ENCODE measurements around the gene TMPO.
"Not testable (repeated sequence)": the region's sequence is repeated elsewhere in the genome, so short reads cannot be mapped to it uniquely, and the experiment has no call there.

TMPO gene

DNA sequence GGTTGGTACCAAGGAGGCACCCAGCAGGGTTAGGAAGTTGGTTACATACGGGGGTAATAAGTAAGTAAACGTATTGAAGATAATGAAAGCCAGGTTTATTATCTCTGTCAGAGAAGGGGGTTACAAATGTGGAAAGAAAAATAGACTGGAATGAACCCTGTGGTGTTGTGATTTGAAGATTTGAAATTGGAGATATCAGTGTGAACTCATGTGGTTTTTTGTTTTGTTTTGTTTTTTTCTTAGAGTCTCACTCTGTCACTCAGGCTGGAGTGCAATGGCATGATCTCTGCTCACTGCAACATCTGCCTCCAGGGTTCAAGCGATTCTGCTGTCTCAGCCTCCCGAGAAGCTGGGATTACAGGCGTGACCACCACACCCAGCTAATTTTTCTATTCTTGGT, 64.0 kb downstream of the TMPO start:
- no peak for DNase-seq

DNA sequence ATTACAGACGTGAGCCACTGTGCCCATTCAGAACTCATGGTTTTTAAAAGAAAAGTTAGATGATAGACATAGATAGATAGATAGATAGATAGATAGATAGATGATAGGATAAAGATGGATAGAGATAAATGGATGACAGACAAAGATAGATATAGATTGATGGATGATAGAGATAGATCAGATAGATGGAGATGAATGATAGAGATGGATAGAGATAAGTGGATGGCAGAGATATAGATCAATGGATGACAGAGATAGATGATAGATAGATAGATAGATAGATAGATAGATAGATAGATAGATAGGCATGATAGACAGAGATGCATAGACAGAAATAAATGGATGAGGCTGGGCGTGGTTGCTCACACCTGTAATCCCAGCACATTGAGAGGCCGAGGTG, 64.4 kb downstream of the TMPO start:
- DNase-seq: no peak

DNA sequence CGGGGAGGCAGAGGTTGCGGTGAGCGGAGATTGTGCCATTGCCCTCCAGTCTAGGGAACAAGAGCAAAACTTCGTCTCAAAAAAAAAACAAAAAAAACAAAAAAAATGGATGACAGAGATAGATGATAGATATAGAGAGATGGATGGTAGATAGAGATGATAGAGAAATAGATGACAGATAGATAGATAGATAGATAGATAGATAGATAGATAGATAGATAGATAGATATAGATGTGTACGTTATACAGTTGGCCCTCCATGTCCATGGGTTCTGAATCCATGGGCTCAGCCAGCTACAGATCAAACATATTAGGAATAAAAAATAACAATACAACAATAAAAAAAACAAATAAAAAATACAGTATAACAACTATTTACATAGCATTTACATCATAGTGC, 65.3 kb downstream of the TMPO start:
- no peak for DNase-seq

DNA sequence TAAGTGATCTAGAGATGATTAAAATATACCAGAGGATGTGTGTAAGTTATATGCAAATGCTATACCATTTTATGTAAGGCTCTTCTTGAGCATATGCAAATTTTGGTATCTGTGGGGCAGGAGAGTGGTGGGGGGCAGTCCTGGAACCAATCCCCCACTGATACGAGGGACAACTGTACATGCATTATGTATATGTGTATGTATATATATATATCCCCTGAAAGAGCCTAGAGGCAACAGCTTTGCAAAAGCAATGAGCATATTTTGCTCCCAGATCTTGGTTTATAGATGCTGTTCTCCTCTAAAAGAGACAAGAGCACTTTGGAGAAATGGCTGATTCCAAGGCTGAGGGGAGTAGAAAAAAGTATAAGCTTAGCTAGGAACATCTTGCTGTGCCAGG, 65.7 kb downstream of the TMPO start:
- DNase-seq: no peak

DNA sequence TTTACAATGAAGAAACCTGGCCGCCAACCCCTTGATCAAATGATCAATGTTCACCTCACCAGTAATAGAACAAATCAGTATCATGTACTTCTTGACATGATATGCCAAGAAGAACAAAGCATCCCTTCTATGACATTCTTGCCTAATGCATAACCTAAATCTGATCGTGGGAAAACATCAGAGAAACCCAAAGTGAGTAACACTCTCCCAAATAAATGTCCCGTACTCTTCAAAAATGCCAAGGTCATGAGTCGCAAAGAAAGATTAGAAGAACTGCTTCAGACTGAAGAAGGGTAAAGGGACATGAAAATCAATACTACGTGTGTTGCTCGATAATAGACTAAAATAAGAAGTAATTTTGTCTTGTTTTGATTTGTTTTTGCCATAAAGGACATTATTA, 66.7 kb downstream of the TMPO start:
- no peak for DNase-seq

DNA sequence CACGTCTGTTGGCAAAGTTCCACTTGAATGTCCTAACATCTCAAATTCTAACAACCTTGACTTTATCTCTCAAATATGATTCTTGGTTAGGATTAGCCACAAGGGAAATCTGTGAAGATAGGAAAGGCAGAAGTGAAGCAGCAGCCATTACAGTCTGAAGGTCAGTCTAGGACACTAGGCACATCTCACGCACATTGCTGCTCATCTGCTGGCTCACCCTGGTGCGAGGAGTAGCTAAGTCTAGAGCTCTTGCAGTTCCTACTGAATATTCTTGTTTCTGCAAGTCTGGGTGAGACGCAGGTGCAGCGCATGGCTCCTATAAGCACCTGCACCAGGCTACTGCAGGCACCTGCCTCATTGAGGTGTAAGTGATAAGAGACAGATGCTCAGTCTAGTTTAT, 71.7 kb downstream of the TMPO start:
- no peak for DNase-seq

DNA sequence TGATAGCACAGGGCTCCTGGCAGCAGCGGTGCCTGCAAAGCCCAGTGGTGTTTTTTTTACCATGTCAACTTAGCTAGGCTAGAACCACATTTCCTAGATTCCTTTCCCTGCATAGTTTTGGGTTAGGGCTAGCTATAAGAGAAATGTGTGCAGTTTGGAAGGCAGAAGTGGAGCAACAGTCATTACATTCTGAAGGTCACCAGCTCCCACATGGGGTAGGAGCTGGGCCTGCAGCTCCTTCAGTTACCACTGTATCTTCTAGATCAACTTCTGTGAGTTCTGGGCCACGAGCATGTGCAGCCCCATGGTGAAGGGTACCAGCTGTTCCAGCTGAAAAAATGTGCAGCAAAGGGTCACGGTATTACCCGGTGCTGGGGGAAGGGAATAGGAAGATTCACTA, 75.8 kb downstream of the TMPO start:
- DNase-seq: no peak

DNA sequence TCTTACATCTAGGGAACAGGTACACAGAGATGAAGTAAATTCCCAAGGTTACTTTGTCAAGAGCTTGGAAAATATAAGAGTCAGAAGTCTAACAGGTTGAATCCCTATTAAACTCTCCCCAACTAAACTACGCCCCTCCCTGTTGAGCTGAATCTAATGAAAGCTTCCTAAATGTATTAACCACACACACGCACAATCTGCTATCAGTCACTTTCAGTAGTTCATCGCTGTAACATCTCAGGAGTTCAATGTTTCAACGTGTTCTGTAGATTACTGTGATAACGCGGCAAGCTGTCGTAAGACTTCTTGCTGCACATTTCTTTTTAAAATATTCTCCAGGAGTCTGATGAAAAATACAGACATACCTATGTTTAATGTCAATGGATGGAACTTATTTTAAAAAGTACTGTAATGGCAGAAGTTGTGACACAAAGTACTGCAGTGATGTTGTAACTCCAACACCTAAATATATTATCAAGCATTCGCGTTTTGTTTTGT, 77.5 kb downstream of the TMPO start:
- DNase-seq: no peak

DNA sequence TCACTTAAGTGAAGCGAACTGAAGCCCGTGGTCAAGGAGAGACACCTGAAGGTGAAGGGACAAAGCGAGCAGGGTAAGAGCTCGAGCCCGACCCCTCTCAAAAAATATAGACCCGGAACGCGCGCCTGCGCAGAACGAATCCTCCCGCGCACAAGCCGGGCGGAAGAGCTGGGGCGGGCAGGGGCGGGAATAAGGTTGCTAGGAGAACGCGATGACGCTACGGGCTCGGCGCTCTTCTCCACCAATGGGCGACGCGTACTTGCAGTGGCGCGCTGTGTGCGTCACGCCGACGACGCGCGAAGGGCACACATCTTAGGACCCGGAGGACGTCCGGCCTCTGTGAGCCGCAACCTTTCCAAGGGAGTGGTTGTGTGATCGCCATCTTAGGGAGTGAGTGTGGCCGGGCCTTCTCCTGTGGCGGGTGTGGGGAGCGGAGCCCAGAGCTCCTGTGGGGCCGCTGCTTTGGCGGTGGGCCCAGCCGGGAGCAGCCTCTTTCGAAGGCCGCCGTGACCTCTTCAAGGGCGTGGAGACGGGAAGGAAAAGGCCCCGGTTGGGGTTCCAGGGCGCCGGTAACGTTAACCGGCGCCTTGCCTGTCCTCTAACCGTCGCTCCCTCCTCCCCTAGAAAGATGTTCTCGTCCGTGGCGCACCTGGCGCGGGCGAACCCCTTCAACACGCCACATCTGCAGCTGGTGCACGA, 78.1 kb downstream of the TMPO start, which contains the start of gene SLC25A3:
TSS of gene SLC25A3 (plus strand) at position 336 of the 699 bp plus-strand sequence. CDS start at position 629, 293 bp downstream.
- peak; percentile 98 for DNase-seq

DNA sequence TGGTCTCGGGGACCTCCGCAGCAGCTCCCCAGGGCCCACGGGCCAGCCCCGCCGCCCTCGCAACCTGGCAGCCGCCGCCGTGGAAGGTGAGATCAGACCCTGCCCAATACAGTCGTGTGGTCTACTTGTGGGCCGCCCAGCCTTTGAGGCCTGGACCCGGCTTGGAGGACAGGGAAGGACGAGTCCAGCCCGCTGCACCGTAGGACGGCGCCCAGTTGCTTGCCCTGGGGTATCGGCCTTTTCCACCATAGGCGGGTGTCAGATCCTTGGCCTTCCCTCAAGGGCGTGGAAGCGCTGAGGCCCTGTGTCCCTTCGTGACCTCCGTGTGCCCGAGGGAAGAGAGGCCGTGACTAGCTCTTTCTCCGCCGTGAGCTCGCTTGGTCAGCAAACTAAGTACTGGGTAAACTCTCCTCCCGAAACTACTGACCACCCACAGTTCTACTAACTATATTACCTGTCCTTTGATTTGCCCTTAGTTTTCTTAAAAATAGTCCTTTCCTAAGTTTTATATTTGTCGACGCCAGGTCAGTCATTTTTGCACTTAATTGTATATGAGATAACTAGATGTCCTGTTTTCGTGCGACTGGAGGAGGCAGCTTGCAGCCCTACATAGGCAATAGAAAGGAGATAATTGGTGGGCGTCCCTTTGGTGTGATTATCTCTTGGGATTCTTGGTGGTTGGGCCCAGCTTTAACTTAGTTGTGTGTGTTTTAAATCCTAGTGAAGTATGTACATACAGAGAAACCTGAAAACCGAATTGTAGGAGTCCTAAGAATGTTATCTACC, 78.9 kb downstream of the TMPO start:
- DNase-seq: peak; percentile 2

DNA sequence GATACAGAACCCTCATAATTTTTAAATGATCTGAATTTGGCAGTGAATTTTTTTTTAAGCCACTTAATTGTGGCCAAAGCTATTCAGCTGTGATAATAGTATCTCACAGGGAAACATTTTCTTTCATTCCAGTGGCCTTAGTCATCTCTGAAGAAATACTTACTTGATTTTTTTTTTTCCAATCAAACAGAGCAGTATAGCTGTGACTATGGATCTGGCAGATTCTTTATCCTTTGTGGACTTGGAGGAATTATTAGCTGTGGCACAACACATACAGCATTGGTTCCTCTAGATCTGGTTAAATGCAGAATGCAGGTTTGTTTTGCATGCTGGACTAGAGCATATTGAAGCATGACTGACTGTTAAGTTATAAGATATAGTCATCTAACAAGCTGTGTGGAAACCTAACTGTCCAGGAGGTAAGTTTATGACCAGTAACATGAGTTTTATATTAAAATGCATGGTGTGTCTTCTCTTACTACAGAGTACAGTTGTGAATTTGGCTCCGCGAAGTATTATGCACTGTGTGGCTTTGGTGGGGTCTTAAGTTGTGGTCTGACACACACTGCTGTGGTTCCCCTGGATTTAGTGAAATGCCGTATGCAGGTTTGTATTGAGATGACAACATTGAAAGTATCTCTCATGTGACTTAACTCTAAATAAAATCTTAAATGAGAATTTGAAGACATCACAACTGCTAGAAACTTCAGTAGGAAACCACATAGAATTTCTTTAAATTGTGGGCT, 80.0 kb downstream of the TMPO start:
- DNase-seq: no peak

DNA sequence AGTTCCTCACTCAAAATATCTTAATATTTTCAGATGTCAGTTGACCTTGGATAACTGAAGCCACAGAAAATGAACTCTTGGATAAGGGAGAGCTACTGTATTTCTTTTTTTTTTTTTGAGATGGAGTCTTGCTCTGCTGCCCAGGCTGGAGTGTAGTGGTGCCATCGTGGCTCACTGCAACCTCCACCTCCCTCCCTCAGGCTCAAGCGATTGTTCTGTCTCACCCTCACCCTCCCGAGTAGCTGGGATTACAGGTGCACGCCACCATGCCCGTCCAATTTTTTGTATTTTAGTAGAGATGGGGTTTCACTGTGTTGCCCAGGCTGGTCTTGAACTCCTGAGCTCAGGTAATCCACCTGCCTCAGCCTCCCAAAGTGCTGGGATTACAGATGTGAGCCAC, 81.9 kb downstream of the TMPO start:
- not testable (repeated sequence) for DNase-seq

Data from COR-L47 (cell line).